Fibroblast of pulmonary artery (primary cell): ENCODE data around the gene ELK4.

Experiments used
- DNase-seq: peaks from one replicate; pipeline ENCODE4 v3.0.0-alpha.2; 2010; ENCODE audit warnings: low read depth
- H3K4me3 ChIP-seq: replicated peaks from 2 replicates; pipeline ENCODE4 v1.5.1; 2011; ENCODE audit warnings: low read depth, mild to moderate bottlenecking, control low read depth, low read length, moderate library complexity
- CTCF ChIP-seq: IDR thresholded peaks from 2 replicates; pipeline ENCODE4 v1.5.1; 2011; ENCODE audit warnings: mild to moderate bottlenecking, control low read depth, low read length, inconsistent platforms; ENCODE audit errors: missing control alignments

ELK4 gene

GRCh38 chr1:205581321-205581980 is 50.4 kb downstream of the ELK4 start:
- no peak for TF ChIP-seq CTCF
- H3K4me3 ChIP-seq = no peak overlapping the region
- no peak for DNase-seq

- TF ChIP-seq CTCF = no peak
- H3K4me3 ChIP-seq = no peak overlapping the region
- DNase-seq = no peak
Observed at GRCh38 chr1:205580923-205581180, 51.0 kb downstream of the ELK4 start.

- TF ChIP-seq CTCF = no peak
- no peak overlapping the region for H3K4me3 ChIP-seq
- DNase-seq = no peak
Observed at GRCh38 chr1:205580140-205580922, 51.5 kb downstream of the ELK4 start.

GRCh38 chr1:205579711-205580110 is 52.1 kb downstream of the ELK4 start:
- DNase-seq = no peak
- no peak for TF ChIP-seq CTCF
- no peak overlapping the region for H3K4me3 ChIP-seq

GRCh38 chr1:205578780-205579571 is 52.8 kb downstream of the ELK4 start:
- H3K4me3 ChIP-seq = no peak overlapping the region
- TF ChIP-seq CTCF = no peak
- DNase-seq = no peak

- no peak overlapping the region for H3K4me3 ChIP-seq
- no peak for TF ChIP-seq CTCF
- peak; percentile 23 for DNase-seq
Observed at GRCh38 chr1:205577874-205578658, 53.7 kb downstream of the ELK4 start.
